Keratinocyte (primary cell): Measurements from ENCODE around the gene CFAP92. TPM values are rescaled to one million over a fixed set of nuclear protein-coding genes. Genes with fewer than 3 reads are reported as not detected.

Source experiments
- DNase-seq: peaks from one replicate; pipeline ENCODE4 v3.0.0-alpha.2; 2011; ENCODE audit warnings: low read depth, missing footprints, low spot score
- FAIRE-seq: peaks from 2 replicates; lab custom pipeline; 2011; peaks lifted over from hg19 to GRCh38; lab: Jason Lieb, UNC
- H2AFZ ChIP-seq: 2 replicates; pipeline ENCODE4 v1.6.0; 2012; ENCODE audit warnings: low read length, control low read depth, inconsistent platforms; ENCODE audit not compliant: control insufficient read depth
- H3K27ac ChIP-seq: 2 replicates; pipeline ENCODE4 v1.5.1; 2011; ENCODE audit warnings: low read length; ENCODE audit not compliant: control insufficient read depth, insufficient read depth
- H3K27me3 ChIP-seq: 3 replicates; pipeline ENCODE4 v1.6.0; 2011; ENCODE audit warnings: low read length; ENCODE audit not compliant: control insufficient read depth, insufficient read depth; ENCODE audit errors: extremely low read depth
- H3K36me3 ChIP-seq, 2 experiments: 2 replicates in 1 of 2; 3 replicates in 1 of 2; pipeline ENCODE4 v1.5.1; 2011; ENCODE audit warnings: low read length in 2 of 2, mild to moderate bottlenecking in 1 of 2; ENCODE audit not compliant: control insufficient read depth in 2 of 2, insufficient read depth in 2 of 2; ENCODE audit errors: extremely low read depth in 1 of 2
- H3K4me1 ChIP-seq: 3 replicates; pipeline ENCODE4 v1.5.1; 2011; ENCODE audit warnings: low read length; ENCODE audit not compliant: control insufficient read depth, insufficient read depth; ENCODE audit errors: extremely low read depth
- H3K4me2 ChIP-seq: 3 replicates; pipeline ENCODE4 v1.6.0; 2011; ENCODE audit warnings: low read depth, low read length; ENCODE audit not compliant: control insufficient read depth, insufficient read depth; ENCODE audit errors: extremely low read depth
- H3K4me3 ChIP-seq, 3 experiments: fragments of 200-600 bp in 1 of 3; sonication (generic) in 1 of 3; 2 replicates in 2 of 3; 3 replicates in 1 of 3; pipeline ENCODE4 v1.5.1; 2011 to 2016; ENCODE audit warnings: low read length in 3 of 3, mild to moderate bottlenecking in 3 of 3, control low read depth in 2 of 3, inconsistent platforms in 1 of 3, low read depth in 1 of 3, mixed read lengths in 1 of 3, mixed run types in 1 of 3, moderate library complexity in 1 of 3; ENCODE audit not compliant: control insufficient read depth in 2 of 3, insufficient read depth in 2 of 3; ENCODE audit errors: extremely low read depth in 1 of 3
- H3K79me2 ChIP-seq: 2 replicates; pipeline ENCODE4 v1.6.0; 2012; ENCODE audit warnings: low read length; ENCODE audit not compliant: control insufficient read depth, insufficient read depth
- H3K9ac ChIP-seq: 3 replicates; pipeline ENCODE4 v1.6.0; 2011; ENCODE audit warnings: low read length; ENCODE audit not compliant: control insufficient read depth, insufficient read depth; ENCODE audit errors: extremely low read depth
- H3K9me1 ChIP-seq: 3 replicates; pipeline ENCODE4 v1.6.0; 2011; ENCODE audit warnings: low read length; ENCODE audit not compliant: control insufficient read depth, insufficient read depth; ENCODE audit errors: extremely low read depth
- H3K9me3 ChIP-seq: 2 replicates; pipeline ENCODE4 v1.5.1; 2012; ENCODE audit warnings: low read depth, low read length; ENCODE audit not compliant: control insufficient read depth
- H4K20me1 ChIP-seq: 3 replicates; pipeline ENCODE4 v1.6.0; 2011; ENCODE audit warnings: low read length; ENCODE audit not compliant: control insufficient read depth, insufficient read depth; ENCODE audit errors: extremely low read depth
- CTCF ChIP-seq, 3 experiments: IDR thresholded peaks in 1 of 3; conservative IDR thresholded peaks in 1 of 3; optimal IDR thresholded peaks in 1 of 3; 2 replicates in 2 of 3; 3 replicates in 1 of 3; pipeline versions ENCODE3 to v1.5.1; 2011; ENCODE audit warnings: low read length in 3 of 3, mild to moderate bottlenecking in 3 of 3, moderate library complexity in 2 of 3, control low read depth in 1 of 3, inconsistent platforms in 1 of 3; ENCODE audit not compliant: insufficient read depth in 2 of 3; ENCODE audit errors: extremely low read depth in 1 of 3
- EZH2 ChIP-seq: IDR thresholded peaks from one replicate; pipeline ENCODE4 v1.6.1; 2012; ENCODE audit warnings: inconsistent platforms, mild to moderate bottlenecking, low read length, moderate library complexity
- dilution Hi-C: fragments of 300-500 bp; cut with MboI; formaldehyde crosslinking; loops from one replicate; pipeline ENCODE4 v1.7.0; 2020; ENCODE audit warnings: low sequenced_read_pairs; ENCODE audit not compliant: extremely low pct_ligation_motif_present
- polyA plus RNA-seq, 5 experiments: library from polyadenylated mRNA; depleted of rRNA in 3 of 5; stranded (reverse) in 3 of 5; stranded (forward) in 1 of 5; unstranded in 1 of 5; fragments of >200 nt; gene quantifications; 1 replicate in 1 of 5; 2 replicates in 3 of 5; 3 replicates in 1 of 5; pipeline versions ENCODE4 v1.2.1 to v1.2.3, GENCODE V29; 2011 to 2012; ENCODE audit warnings: missing spikeins in 2 of 5, low read depth in 1 of 5, low replicate concordance in 1 of 5

The CFAP92 gene
- polyA plus RNA-seq, 1 donor (not counting 4 experiments of a cell fraction or from before 2014, with no cell fraction given) = 0.26 TPM

- H3K4me3 ChIP-seq = peak overlapping the region in 1 of 3 experiments; percentile 4
- TF ChIP-seq EZH2 (peak; percentile 90), CTCF (optimal IDR thresholded peaks at IDR 0.05 in 1 of 3, IDR thresholded peaks at IDR 0.05 in 1 of 3, conservative IDR thresholded peaks at IDR 0.05 in 1 of 3; ENCODE audit: extremely low read depth in 1 of 3, insufficient read depth in 2 of 3, low read length in 3 of 3) (no peak)
- no peak overlapping the region for H3K27ac ChIP-seq
- H3K27me3 ChIP-seq = peaks cover 64% of the 10 kb centered on the region
- no peaks in the 10 kb centered on the region for H4K20me1 ChIP-seq
- no peaks in the 10 kb centered on the region for H3K36me3 ChIP-seq
- dilution Hi-C loops = no loop called here
- H2AFZ ChIP-seq = peak overlapping the region; percentile 20
- FAIRE-seq (no peak), DNase-seq (no peak)
- no peaks in the 10 kb centered on the region for H3K9me3 ChIP-seq
- no peak overlapping the region for H3K9ac ChIP-seq
- no peaks in the 10 kb centered on the region for H3K9me1 ChIP-seq
- peak overlapping the region; percentile 47 for H3K4me2 ChIP-seq
- no peaks in the 10 kb centered on the region for H3K79me2 ChIP-seq
- H3K4me1 ChIP-seq = no peaks in the 10 kb centered on the region
Observed at GRCh38 chr3:129000742-129001100, 6.8 kb upstream of the CFAP92 start.

DNA sequence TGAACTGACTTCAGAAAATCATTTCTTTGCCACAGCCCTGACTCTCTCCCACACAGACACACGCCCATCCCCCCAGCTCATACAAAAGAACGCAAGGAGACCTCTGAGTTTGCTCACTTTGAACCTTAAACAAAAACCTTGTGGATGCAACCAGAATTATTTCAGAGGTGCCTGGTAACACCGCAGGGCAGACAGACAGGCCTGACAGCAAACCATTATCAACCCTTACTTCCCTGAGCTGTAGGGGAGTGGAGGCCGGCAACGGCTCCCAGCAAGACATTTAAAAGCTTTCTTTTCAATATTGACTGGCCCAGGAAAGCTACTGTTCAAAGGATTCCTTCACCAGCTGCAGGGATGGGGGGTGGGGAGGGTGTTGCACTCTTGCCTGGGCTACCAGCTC, 5.2 kb upstream of the CFAP92 start:
- H3K9ac ChIP-seq = no peak overlapping the region
- no peaks in the 10 kb centered on the region for H4K20me1 ChIP-seq
- H3K4me1 ChIP-seq = peaks cover 3% of the 10 kb centered on the region
- no peaks in the 10 kb centered on the region for H3K79me2 ChIP-seq
- H3K4me2 ChIP-seq = no peak overlapping the region
- no peaks in the 10 kb centered on the region for H3K9me1 ChIP-seq
- H3K27me3 ChIP-seq = peaks cover 57% of the 10 kb centered on the region
- H3K9me3 ChIP-seq = no peaks in the 10 kb centered on the region
- no peak for DNase-seq
- dilution Hi-C loops = no loop called here
- H3K4me3 ChIP-seq = no peak overlapping the region
- FAIRE-seq = no peak
- TF ChIP-seq CTCF (optimal IDR thresholded peaks at IDR 0.05 in 1 of 3, IDR thresholded peaks at IDR 0.05 in 1 of 3, conservative IDR thresholded peaks at IDR 0.05 in 1 of 3; ENCODE audit: extremely low read depth in 1 of 3, insufficient read depth in 2 of 3, low read length in 3 of 3) (no peak), EZH2 (no peak)
- no peak overlapping the region for H3K27ac ChIP-seq
- H2AFZ ChIP-seq = no peak overlapping the region
- no peaks in the 10 kb centered on the region for H3K36me3 ChIP-seq
